Measurements from ENCODE around the gene PARVG. TPM values are rescaled to one million over a fixed set of nuclear protein-coding genes. Genes with fewer than 3 reads are reported as not detected.

PARVG gene
- total RNA-seq, 2 donors from 2014 or later: 34.9 to 71.3 TPM

DNA sequence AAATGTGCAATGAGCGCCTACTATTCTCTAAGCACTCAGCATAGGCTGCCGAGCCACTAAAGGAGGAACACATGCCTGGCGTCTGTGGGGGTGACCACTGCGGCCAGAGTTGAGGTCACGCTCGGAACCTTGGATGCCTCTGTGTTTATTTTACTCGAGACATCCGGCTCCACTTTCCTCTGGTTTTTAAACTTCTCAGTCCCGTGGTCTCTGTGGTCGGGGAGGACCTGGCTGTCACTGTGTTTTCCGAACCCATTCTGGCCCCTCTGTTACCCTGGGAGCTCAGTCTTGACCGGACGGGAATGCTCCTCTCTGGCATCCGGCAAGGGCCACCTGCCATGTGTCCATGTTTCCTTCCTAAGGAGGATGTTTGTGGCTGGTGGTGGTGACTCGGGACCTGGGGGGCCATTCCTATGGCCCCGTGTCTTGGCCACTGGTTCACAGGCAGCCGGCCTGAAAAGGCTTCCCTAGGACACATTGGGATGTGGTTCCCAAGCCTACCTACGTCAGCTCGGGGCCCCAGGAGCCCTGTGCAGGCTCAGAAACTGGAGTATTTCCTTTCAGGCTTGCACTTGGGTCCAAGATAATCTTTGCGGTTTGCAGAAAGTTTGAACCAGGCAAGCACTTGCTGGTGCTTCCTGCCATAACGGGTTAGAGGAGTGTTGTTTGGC, 46.7 kb upstream of the PARVG start:
- no peak for DNase-seq (ENCODE audit: low spot score)
- no peak for ATAC-seq (ENCODE audit: insufficient number of reproducible peaks, low FRiP score, low read depth)
- H3K27ac ChIP-seq: no peak overlapping the region

DNA sequence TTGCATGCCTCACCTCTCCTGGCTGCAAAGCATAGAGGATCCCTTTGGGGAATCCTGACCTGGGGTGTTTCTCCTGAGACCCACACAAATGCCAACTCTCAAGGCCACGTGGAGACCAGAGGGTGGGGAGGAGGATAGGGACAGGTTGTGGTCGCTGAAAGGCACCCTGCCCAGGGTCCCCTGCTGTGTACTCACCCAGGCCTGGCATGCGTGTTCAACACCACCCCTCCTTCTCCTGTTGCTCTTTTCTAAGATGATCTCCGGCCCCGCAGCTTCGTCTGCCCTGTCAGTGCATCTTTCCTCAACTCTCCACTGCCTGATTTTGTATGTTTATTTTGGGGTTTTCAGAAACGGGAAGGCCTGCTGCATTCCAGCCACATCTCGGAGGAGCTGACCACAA, 44.6 kb upstream of the PARVG start:
- Histone ChIP-seq H3K9me3 (peaks cover 4% of the 10 kb centered on the region), H3K4me1 (ENCODE audit: control insufficient read depth in 1 of 2, low read depth in 2 of 2) (peaks cover 0 to 11% of the 10 kb centered on the region in 2 donors), H3K27me3 (replicated peaks; ENCODE audit: insufficient read depth) (no peaks in the 10 kb centered on the region), H3K36me3 (no peaks in the 10 kb centered on the region), H3K27ac (no peak overlapping the region), H3K4me3 (no peak overlapping the region)
- no peak for DNase-seq (ENCODE audit: low spot score)
- TF ChIP-seq, protein P1, sequence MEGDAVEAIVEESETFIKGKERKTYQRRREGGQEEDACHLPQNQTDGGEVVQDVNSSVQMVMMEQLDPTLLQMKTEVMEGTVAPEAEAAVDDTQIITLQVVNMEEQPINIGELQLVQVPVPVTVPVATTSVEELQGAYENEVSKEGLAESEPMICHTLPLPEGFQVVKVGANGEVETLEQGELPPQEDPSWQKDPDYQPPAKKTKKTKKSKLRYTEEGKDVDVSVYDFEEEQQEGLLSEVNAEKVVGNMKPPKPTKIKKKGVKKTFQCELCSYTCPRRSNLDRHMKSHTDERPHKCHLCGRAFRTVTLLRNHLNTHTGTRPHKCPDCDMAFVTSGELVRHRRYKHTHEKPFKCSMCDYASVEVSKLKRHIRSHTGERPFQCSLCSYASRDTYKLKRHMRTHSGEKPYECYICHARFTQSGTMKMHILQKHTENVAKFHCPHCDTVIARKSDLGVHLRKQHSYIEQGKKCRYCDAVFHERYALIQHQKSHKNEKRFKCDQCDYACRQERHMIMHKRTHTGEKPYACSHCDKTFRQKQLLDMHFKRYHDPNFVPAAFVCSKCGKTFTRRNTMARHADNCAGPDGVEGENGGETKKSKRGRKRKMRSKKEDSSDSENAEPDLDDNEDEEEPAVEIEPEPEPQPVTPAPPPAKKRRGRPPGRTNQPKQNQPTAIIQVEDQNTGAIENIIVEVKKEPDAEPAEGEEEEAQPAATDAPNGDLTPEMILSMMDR (IDR thresholded peaks at IDR 0.05): no peak
- no peak for ATAC-seq (ENCODE audit: insufficient number of reproducible peaks, low FRiP score, low read depth)

More for the DNA sequence above, 46.7 kb upstream of the PARVG start:
- no peak overlapping the region for H3K4me3 ChIP-seq
- H3K9me3 ChIP-seq: peaks cover 4% of the 10 kb centered on the region
- no peaks in the 10 kb centered on the region for H3K27me3 ChIP-seq (replicated peaks; ENCODE audit: insufficient read depth)
- H3K36me3 ChIP-seq: no peaks in the 10 kb centered on the region
- H3K4me1 ChIP-seq (ENCODE audit: control insufficient read depth in 1 of 2, low read depth in 2 of 2): peaks cover 0 to 11% of the 10 kb centered on the region in 2 donors
- TF ChIP-seq, protein P1 (IDR thresholded peaks at IDR 0.05): no peak

DNA sequence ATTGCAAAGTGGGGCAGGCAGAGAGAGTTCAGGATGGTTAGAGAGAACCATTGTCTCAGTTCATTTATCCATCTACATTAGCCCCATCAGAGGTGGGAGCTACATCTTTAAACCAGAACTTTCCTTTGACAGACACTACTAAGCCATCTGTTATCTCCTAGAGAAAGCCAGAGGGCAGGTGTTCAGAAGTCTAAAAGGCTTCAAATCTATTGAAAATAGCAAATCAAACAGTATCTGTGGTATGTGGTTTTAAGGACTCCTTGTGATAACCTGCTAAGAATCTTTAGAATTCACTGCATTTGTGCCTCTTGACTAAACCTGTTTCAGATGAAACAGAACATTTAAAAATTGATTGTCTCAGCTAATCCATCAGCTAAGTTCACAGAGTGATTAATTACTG, 43.9 kb upstream of the PARVG start:
- H3K9me3 ChIP-seq: peaks cover 4% of the 10 kb centered on the region
- TF ChIP-seq, protein P1 (IDR thresholded peaks at IDR 0.05): no peak
- H3K4me3 ChIP-seq: no peak overlapping the region
- DNase-seq (ENCODE audit: low spot score): no peak
- peaks cover 0 to 11% of the 10 kb centered on the region in 2 donors for H3K4me1 ChIP-seq (ENCODE audit: control insufficient read depth in 1 of 2, low read depth in 2 of 2)
- H3K27ac ChIP-seq: no peak overlapping the region
- H3K27me3 ChIP-seq (replicated peaks; ENCODE audit: insufficient read depth): no peaks in the 10 kb centered on the region
- no peaks in the 10 kb centered on the region for H3K36me3 ChIP-seq
- ATAC-seq (ENCODE audit: insufficient number of reproducible peaks, low FRiP score, low read depth): no peak

DNA sequence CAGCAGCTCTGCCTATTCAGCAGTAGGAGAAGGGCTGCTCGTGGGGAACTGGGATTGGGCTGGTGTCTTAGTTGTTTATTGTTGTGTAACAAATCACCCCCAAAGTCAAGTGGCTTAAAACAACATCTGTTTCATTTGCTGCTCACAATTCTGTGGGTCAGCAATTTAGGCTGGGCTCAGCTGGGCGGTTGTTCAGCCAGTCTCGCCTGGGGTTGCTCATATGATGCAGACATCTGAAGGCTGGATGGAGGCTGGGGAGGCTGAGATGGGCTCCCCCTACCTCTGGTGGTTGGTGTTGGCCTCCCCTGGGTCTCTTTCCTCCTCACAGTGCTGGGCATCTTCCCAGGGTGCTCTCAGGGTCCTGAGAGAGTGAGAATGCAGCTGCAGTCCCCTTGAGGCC, 43.3 kb upstream of the PARVG start:
- ATAC-seq (ENCODE audit: insufficient number of reproducible peaks, low FRiP score, low read depth) (no peak), DNase-seq (ENCODE audit: low spot score) (no peak)
- TF ChIP-seq, protein P1 (IDR thresholded peaks at IDR 0.05): no peak
- peaks cover 4% of the 10 kb centered on the region for H3K9me3 ChIP-seq
- no peaks in the 10 kb centered on the region for H3K36me3 ChIP-seq
- H3K4me3 ChIP-seq: no peak overlapping the region
- no peak overlapping the region for H3K27ac ChIP-seq
- H3K4me1 ChIP-seq (ENCODE audit: control insufficient read depth in 1 of 2, low read depth in 2 of 2): peaks cover 0 to 11% of the 10 kb centered on the region in 2 donors
- H3K27me3 ChIP-seq (replicated peaks; ENCODE audit: insufficient read depth): no peaks in the 10 kb centered on the region

DNA sequence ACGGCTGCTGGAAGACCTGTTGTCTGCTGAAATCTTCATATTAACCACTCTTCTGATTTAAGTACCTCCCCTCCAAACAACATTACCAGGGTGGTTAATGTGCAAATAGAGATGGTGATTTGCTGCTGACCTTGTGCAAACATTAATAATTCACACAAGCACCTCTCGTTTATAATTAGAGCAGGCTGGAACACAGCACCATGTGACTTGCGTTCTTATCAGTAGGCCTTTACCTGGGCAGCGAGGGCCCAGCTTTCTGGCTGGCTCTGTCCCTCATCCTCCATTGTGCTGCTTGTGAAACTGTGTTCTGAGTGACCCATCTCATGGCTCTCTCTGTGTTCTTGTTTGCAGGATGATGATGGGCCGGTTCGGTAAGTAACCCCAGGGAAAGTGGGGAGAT, 41.0 kb upstream of the PARVG start:
- no peak for ATAC-seq (ENCODE audit: insufficient number of reproducible peaks, low FRiP score, low read depth)
- H3K9me3 ChIP-seq: peaks cover 4% of the 10 kb centered on the region
- H3K27ac ChIP-seq: no peak overlapping the region

More for the DNA sequence above, 41.0 kb upstream of the PARVG start:
- H3K4me1 ChIP-seq (ENCODE audit: control insufficient read depth in 1 of 2, low read depth in 2 of 2): no peaks in the 10 kb centered on the region
- H3K27me3 ChIP-seq (replicated peaks; ENCODE audit: insufficient read depth): no peaks in the 10 kb centered on the region
- DNase-seq (ENCODE audit: low spot score): no peak
- H3K36me3 ChIP-seq: no peaks in the 10 kb centered on the region
- TF ChIP-seq, protein P1 (IDR thresholded peaks at IDR 0.05): no peak
- H3K4me3 ChIP-seq: no peak overlapping the region

All from thoracic aorta (tissue), 2 donors.